DOHH2 (cell line): ENCODE data around the gene ALK.

ENCODE experiments used
- H3F3A ChIP-seq: fragments of 200-600 bp; sonication (generic), shearing (Covaris generic); 2 replicates; pipeline ENCODE4 v1.6.0; 2016; ENCODE audit warnings: antibody characterized with exemption, mild to moderate bottlenecking; ENCODE audit not compliant: control insufficient read depth, insufficient read depth
- H3K27ac ChIP-seq: fragments of 200-600 bp; sonication (generic); 2 replicates; pipeline ENCODE4 v1.5.1; 2014; ENCODE audit warnings: low read depth, mild to moderate bottlenecking, low read length, moderate library complexity
- H3K27me3 ChIP-seq: fragments of 200-600 bp; sonication (generic); 2 replicates; pipeline ENCODE4 v1.6.1; 2014; ENCODE audit warnings: mild to moderate bottlenecking, low read length, mixed read lengths; ENCODE audit not compliant: control insufficient read depth
- H3K36me3 ChIP-seq: fragments of 200-600 bp; sonication (generic); 2 replicates; pipeline ENCODE4 v1.6.1; 2014; ENCODE audit warnings: mild to moderate bottlenecking, low read length, moderate library complexity, mixed read lengths; ENCODE audit not compliant: control insufficient read depth
- H3K4me1 ChIP-seq: fragments of 200-600 bp; sonication (generic); 2 replicates; pipeline ENCODE4 v1.6.1; 2014; ENCODE audit warnings: mild to moderate bottlenecking, low read length, mixed read lengths; ENCODE audit not compliant: control insufficient read depth
- H3K4me2 ChIP-seq: fragments of 200-600 bp; sonication (generic); 2 replicates; pipeline ENCODE4 v1.6.0; 2014; ENCODE audit warnings: mild to moderate bottlenecking, low read length, moderate library complexity
- H3K4me3 ChIP-seq: fragments of 200-600 bp; sonication (generic); 2 replicates; pipeline ENCODE4 v1.5.1; 2014; ENCODE audit warnings: mild to moderate bottlenecking, low read length, mixed read lengths
- H3K79me2 ChIP-seq: fragments of 200-600 bp; sonication (generic); 2 replicates; pipeline ENCODE4 v1.6.1; 2014; ENCODE audit warnings: mild to moderate bottlenecking, low read length, mixed read lengths; ENCODE audit not compliant: control insufficient read depth
- H3K9me2 ChIP-seq: fragments of 200-600 bp; sonication (generic); replicated peaks from 2 replicates; pipeline ENCODE4 v1.6.1; 2014; ENCODE audit warnings: mild to moderate bottlenecking, low read length, mixed read lengths; ENCODE audit not compliant: control insufficient read depth
- H3K9me3 ChIP-seq: fragments of 200-600 bp; sonication (generic); 2 replicates; pipeline ENCODE4 v1.6.1; 2014; ENCODE audit warnings: antibody characterized with exemption, low read length, mixed read lengths; ENCODE audit not compliant: control insufficient read depth, insufficient read depth
- H4K20me1 ChIP-seq: fragments of 200-600 bp; sonication (generic); 2 replicates; pipeline ENCODE4 v1.6.0; 2014; ENCODE audit warnings: low read depth, mild to moderate bottlenecking, antibody characterized with exemption, low read length, moderate library complexity; ENCODE audit not compliant: control insufficient read depth, insufficient read depth
- EZH2phosphoT487 ChIP-seq: fragments of 200-600 bp; sonication (generic); IDR thresholded peaks from 2 replicates; pipeline ENCODE4 v1.6.1; 2017; ENCODE audit warnings: borderline replicate concordance, mild to moderate bottlenecking, antibody characterized with exemption, low read length, moderate library complexity, mixed read lengths
- TF ChIP-seq, protein P1 (sequence below): fragments of 200-600 bp; sonication (generic); IDR thresholded peaks from one replicate; pipeline ENCODE4 v1.5.1; 2014; ENCODE audit warnings: antibody characterized with exemption, mild to moderate bottlenecking, low read depth, low read length; ENCODE audit not compliant: poor library complexity, severe bottlenecking

ALK gene

DNA sequence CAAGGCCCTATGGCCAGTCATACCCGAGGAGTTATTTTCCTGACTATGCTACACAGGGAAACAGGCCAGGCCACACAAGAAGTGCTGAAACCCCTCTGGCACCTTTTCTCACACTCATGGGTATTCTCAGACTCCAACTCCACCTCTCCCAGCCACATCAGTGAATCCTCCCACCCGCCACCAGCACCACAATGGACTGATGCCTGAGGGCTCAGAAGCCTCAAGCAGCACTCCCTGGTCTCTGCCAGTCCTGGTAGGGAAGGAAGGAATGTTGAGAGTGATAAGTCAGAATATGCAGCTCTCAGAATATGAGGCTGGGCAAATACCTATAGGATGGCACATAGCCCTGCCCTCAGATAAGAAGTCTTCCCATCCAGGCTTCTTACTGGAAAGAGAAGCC is 391.1 kb downstream of the ALK start:
- H3K27ac ChIP-seq: no peak overlapping the region

DNA sequence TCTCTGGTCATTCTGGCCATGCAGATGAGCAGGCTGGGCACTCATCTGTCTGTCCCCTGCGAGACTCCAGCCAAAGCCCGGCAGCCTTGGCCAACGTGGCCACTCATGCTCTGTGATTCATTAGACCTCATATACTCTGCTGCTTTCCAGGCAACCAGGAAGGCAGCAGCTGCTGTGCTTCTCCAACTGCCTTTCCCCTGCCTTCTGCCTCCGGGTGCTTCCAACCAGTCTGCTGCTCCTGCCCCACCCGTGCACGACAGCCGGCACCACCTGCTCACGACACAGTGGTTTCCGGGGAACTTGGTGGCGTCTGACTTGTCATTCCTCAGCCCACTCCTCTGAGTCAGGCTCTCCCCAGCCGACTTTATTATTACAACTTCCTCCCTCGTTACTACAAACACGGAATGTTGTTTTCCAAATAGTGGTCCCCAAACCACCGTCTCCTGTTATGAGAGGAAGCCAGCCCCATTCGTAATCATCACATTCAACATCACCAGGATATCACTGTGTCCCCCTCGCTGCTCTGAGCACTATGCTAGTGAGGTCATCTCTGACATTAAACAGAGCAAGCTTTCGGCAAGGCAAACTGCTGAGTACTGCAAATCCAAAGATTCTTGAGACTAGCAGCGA is 392.4 kb downstream of the ALK start:
- no peaks in the 10 kb centered on the region for H3F3A ChIP-seq
- no peaks in the 10 kb centered on the region for H4K20me1 ChIP-seq
- no peak overlapping the region for H3K4me3 ChIP-seq
- H3K9me3 ChIP-seq: no peaks in the 10 kb centered on the region
- H3K4me1 ChIP-seq: no peaks in the 10 kb centered on the region
- TF ChIP-seq, protein P1, sequence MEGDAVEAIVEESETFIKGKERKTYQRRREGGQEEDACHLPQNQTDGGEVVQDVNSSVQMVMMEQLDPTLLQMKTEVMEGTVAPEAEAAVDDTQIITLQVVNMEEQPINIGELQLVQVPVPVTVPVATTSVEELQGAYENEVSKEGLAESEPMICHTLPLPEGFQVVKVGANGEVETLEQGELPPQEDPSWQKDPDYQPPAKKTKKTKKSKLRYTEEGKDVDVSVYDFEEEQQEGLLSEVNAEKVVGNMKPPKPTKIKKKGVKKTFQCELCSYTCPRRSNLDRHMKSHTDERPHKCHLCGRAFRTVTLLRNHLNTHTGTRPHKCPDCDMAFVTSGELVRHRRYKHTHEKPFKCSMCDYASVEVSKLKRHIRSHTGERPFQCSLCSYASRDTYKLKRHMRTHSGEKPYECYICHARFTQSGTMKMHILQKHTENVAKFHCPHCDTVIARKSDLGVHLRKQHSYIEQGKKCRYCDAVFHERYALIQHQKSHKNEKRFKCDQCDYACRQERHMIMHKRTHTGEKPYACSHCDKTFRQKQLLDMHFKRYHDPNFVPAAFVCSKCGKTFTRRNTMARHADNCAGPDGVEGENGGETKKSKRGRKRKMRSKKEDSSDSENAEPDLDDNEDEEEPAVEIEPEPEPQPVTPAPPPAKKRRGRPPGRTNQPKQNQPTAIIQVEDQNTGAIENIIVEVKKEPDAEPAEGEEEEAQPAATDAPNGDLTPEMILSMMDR: no peak
- TF ChIP-seq EZH2phosphoT487: no peak
- H3K4me2 ChIP-seq: no peak overlapping the region
- no peaks in the 10 kb centered on the region for H3K79me2 ChIP-seq
- no peaks in the 10 kb centered on the region for H3K27me3 ChIP-seq
- no peak overlapping the region for H3K27ac ChIP-seq
- no peaks in the 10 kb centered on the region for H3K36me3 ChIP-seq
- H3K9me2 ChIP-seq: no peaks in the 10 kb centered on the region

More for the DNA sequence above, 391.1 kb downstream of the ALK start:
- Histone ChIP-seq H3K4me2 (no peak overlapping the region), H3K79me2 (no peaks in the 10 kb centered on the region), H3K4me3 (no peak overlapping the region), H3K36me3 (no peaks in the 10 kb centered on the region), H3K27me3 (no peaks in the 10 kb centered on the region), H3F3A (no peaks in the 10 kb centered on the region), H3K9me3 (no peaks in the 10 kb centered on the region), H3K4me1 (no peaks in the 10 kb centered on the region), H4K20me1 (no peaks in the 10 kb centered on the region), H3K9me2 (no peaks in the 10 kb centered on the region)
- TF ChIP-seq EZH2phosphoT487: no peak
- TF ChIP-seq, protein P1: no peak

DNA sequence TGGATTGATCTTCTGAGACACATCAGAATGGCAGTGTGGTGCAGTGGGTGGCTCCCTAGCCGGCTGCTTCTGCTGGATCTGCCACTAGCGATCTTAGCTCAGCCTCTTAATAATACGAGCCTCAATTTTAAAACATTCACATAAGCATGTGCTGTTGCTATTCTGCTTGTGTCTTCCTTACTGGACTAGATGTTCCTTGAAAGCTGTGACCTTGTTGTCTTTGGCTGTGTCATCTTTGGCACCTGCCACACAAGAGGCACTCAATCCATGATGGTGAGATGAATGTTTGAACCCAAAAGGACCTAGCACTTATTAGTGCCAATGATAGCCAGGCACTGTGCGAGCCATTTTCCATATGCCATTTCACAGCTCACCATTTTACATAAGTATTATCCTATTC is 393.0 kb downstream of the ALK start:
- Histone ChIP-seq H3K27ac (no peak overlapping the region), H3F3A (no peaks in the 10 kb centered on the region), H3K4me3 (no peak overlapping the region), H3K79me2 (no peaks in the 10 kb centered on the region), H3K4me2 (no peak overlapping the region), H3K27me3 (no peaks in the 10 kb centered on the region), H3K9me2 (no peaks in the 10 kb centered on the region), H3K4me1 (no peaks in the 10 kb centered on the region), H3K9me3 (no peaks in the 10 kb centered on the region), H3K36me3 (no peaks in the 10 kb centered on the region), H4K20me1 (no peaks in the 10 kb centered on the region)
- no peak for TF ChIP-seq EZH2phosphoT487
- TF ChIP-seq, protein P1: no peak
